Astrocyte (in vitro differentiated cells and primary cell): ENCODE results near the gene PNISR. TPM values are rescaled to one million over a fixed set of nuclear protein-coding genes. Genes with fewer than 3 reads are reported as not detected.

Experiments used
- DNase-seq: peaks from one replicate; pipeline ENCODE4 v3.0.0-alpha.2; 2010; ENCODE audit warnings: low read depth
- FAIRE-seq: peaks from 2 replicates; lab custom pipeline; 2011; peaks lifted over from hg19 to GRCh38; lab: Jason Lieb, UNC
- H2AFZ ChIP-seq: 2 replicates; pipeline ENCODE4 v1.6.0; 2012; ENCODE audit warnings: low read depth, low read length, inconsistent platforms
- H3K27ac ChIP-seq: 2 replicates; pipeline ENCODE4 v1.5.1; 2011; ENCODE audit warnings: low read depth, low read length, inconsistent platforms
- H3K27me3 ChIP-seq: 2 replicates; pipeline ENCODE4 v1.6.0; 2011; ENCODE audit warnings: low read length, inconsistent platforms; ENCODE audit not compliant: insufficient read depth
- H3K36me3 ChIP-seq: 2 replicates; pipeline ENCODE4 v1.5.1; 2011; ENCODE audit warnings: low read length, inconsistent platforms; ENCODE audit not compliant: insufficient read depth
- H3K4me1 ChIP-seq: 2 replicates; pipeline ENCODE4 v1.5.1; 2011; ENCODE audit warnings: low read length, inconsistent platforms; ENCODE audit not compliant: insufficient read depth
- H3K4me2 ChIP-seq: 2 replicates; pipeline ENCODE4 v1.6.0; 2012; ENCODE audit warnings: low read length, inconsistent platforms
- H3K4me3 ChIP-seq: 2 replicates; pipeline ENCODE4 v1.5.1; 2011; ENCODE audit warnings: low read depth, mild to moderate bottlenecking, low read length, inconsistent platforms; ENCODE audit not compliant: insufficient read depth
- H3K79me2 ChIP-seq: 2 replicates; pipeline ENCODE4 v1.6.0; 2012; ENCODE audit warnings: mild to moderate bottlenecking, low read length, inconsistent platforms; ENCODE audit not compliant: insufficient read depth
- H3K9ac ChIP-seq: 2 replicates; pipeline ENCODE4 v1.6.0; 2012; ENCODE audit warnings: mild to moderate bottlenecking, low read length, inconsistent platforms
- H3K9me3 ChIP-seq: 2 replicates; pipeline ENCODE4 v1.5.1; 2012; ENCODE audit warnings: low read depth, mild to moderate bottlenecking, low read length, inconsistent platforms; ENCODE audit not compliant: insufficient read depth
- H4K20me1 ChIP-seq: 2 replicates; pipeline ENCODE4 v1.6.0; 2012; ENCODE audit warnings: low read length, inconsistent platforms; ENCODE audit not compliant: insufficient read depth
- H3K27ac Mint-ChIP-seq: one replicate; pipeline ENCODE4 v1.8.0; 2021; ENCODE audit warnings: mild to moderate bottlenecking, mixed read lengths; ENCODE audit not compliant: unreplicated experiment
- H3K27me3 Mint-ChIP-seq: one replicate; pipeline ENCODE4 v1.8.0; 2021; ENCODE audit warnings: low read depth, mixed read lengths; ENCODE audit not compliant: unreplicated experiment
- H3K36me3 Mint-ChIP-seq: one replicate; pipeline ENCODE4 v1.8.0; 2021; ENCODE audit warnings: low read depth, mixed read lengths; ENCODE audit not compliant: unreplicated experiment
- H3K4me1 Mint-ChIP-seq: one replicate; pipeline ENCODE4 v1.8.0; 2021; ENCODE audit warnings: low read depth, mixed read lengths; ENCODE audit not compliant: unreplicated experiment
- H3K4me3 Mint-ChIP-seq: one replicate; pipeline ENCODE4 v1.8.0; 2021; ENCODE audit warnings: mild to moderate bottlenecking, moderate library complexity, mixed read lengths; ENCODE audit not compliant: unreplicated experiment
- H3K9me3 Mint-ChIP-seq: one replicate; pipeline ENCODE4 v1.8.0; 2021; ENCODE audit warnings: mild to moderate bottlenecking, mixed read lengths; ENCODE audit not compliant: unreplicated experiment
- CTCF ChIP-seq: IDR thresholded peaks from 2 replicates; pipeline ENCODE4 v1.5.1; 2011; ENCODE audit warnings: low read depth, mild to moderate bottlenecking, inconsistent platforms, low read length, moderate library complexity; ENCODE audit not compliant: insufficient read depth
- EZH2 ChIP-seq: IDR thresholded peaks from 2 replicates; pipeline ENCODE4 v1.6.1; 2012; ENCODE audit warnings: mild to moderate bottlenecking, low read length, inconsistent platforms; ENCODE audit not compliant: insufficient read depth
- total RNA-seq: library from RNA; stranded (reverse); gene quantifications from 2 replicates; pipeline ENCODE4 v1.2.1, GENCODE V29; 2021

The PNISR gene
- total RNA-seq, 1 donor from 2014 or later = 62.2 TPM

- no peak overlapping the region for H3K4me2 ChIP-seq
- no peaks in the 10 kb centered on the region for H3K27me3 Mint-ChIP-seq
- FAIRE-seq (no peak), DNase-seq (no peak)
- H3K36me3 ChIP-seq = no peaks in the 10 kb centered on the region
- peaks cover 83% of the 10 kb centered on the region for H4K20me1 ChIP-seq
- no peaks in the 10 kb centered on the region for H3K4me1 ChIP-seq
- no peak overlapping the region for H3K4me3 Mint-ChIP-seq
- H3K9me3 Mint-ChIP-seq = no peaks in the 10 kb centered on the region
- peaks cover 19% of the 10 kb centered on the region for H3K4me1 Mint-ChIP-seq
- H3K9ac ChIP-seq = no peak overlapping the region
- H3K27ac Mint-ChIP-seq = no peak overlapping the region
- no peaks in the 10 kb centered on the region for H3K9me3 ChIP-seq
- TF ChIP-seq EZH2 (no peak), CTCF (no peak)
- H3K36me3 Mint-ChIP-seq = peaks cover 2% of the 10 kb centered on the region
- peaks cover 100% of the 10 kb centered on the region for H3K79me2 ChIP-seq
- H3K27me3 ChIP-seq = no peaks in the 10 kb centered on the region
- H3K27ac ChIP-seq = no peak overlapping the region
- no peak overlapping the region for H2AFZ ChIP-seq
- no peak overlapping the region for H3K4me3 ChIP-seq
Observed at GRCh38 chr6:99416892-99417767, 8.0 kb downstream of the PNISR start.

- Histone ChIP-seq H3K27ac (no peak overlapping the region), H3K79me2 (peaks cover 100% of the 10 kb centered on the region), H3K4me3 (no peak overlapping the region), H3K27me3 (no peaks in the 10 kb centered on the region), H2AFZ (no peak overlapping the region), H3K36me3 (peaks cover 8% of the 10 kb centered on the region), H3K4me2 (no peak overlapping the region), H3K9ac (no peak overlapping the region), H3K4me1 (no peaks in the 10 kb centered on the region), H4K20me1 (peaks cover 81% of the 10 kb centered on the region), H3K9me3 (no peaks in the 10 kb centered on the region)
- no peak overlapping the region for H3K4me3 Mint-ChIP-seq
- H3K36me3 Mint-ChIP-seq = peaks cover 2% of the 10 kb centered on the region
- H3K9me3 Mint-ChIP-seq = no peaks in the 10 kb centered on the region
- no peak for TF ChIP-seq EZH2
- TF ChIP-seq CTCF = no peak
- FAIRE-seq = no peak
- peaks cover 21% of the 10 kb centered on the region for H3K4me1 Mint-ChIP-seq
- no peaks in the 10 kb centered on the region for H3K27me3 Mint-ChIP-seq
- DNase-seq = no peak
- no peak overlapping the region for H3K27ac Mint-ChIP-seq
Observed at GRCh38 chr6:99416226-99416625, 8.9 kb downstream of the PNISR start.

GRCh38 chr6:99415446-99415845 is 9.7 kb downstream of the PNISR start:
- Mint-ChIP-seq H3K27me3 (no peaks in the 10 kb centered on the region), H3K4me3 (no peak overlapping the region), H3K27ac (no peak overlapping the region), H3K9me3 (no peaks in the 10 kb centered on the region), H3K36me3 (no peaks in the 10 kb centered on the region), H3K4me1 (peaks cover 18% of the 10 kb centered on the region)
- TF ChIP-seq CTCF (no peak), EZH2 (no peak)
- H3K27me3 ChIP-seq = no peaks in the 10 kb centered on the region
- no peaks in the 10 kb centered on the region for H3K4me1 ChIP-seq
- H4K20me1 ChIP-seq = peaks cover 76% of the 10 kb centered on the region
- H3K4me3 ChIP-seq = no peak overlapping the region
- peaks cover 100% of the 10 kb centered on the region for H3K79me2 ChIP-seq
- no peak overlapping the region for H3K9ac ChIP-seq
- no peak overlapping the region for H3K27ac ChIP-seq
- DNase-seq (no peak), FAIRE-seq (no peak)
- H2AFZ ChIP-seq = no peak overlapping the region
- H3K4me2 ChIP-seq = no peak overlapping the region
- peaks cover 15% of the 10 kb centered on the region for H3K36me3 ChIP-seq
- no peaks in the 10 kb centered on the region for H3K9me3 ChIP-seq
